Adrenal gland (tissue), 5 donors: ENCODE data around the gene INPP4B.

Experiments
- POLR2A ChIP-seq, 2 donors: fragments of 450-650 bp; IDR thresholded peaks; one replicate each; pipeline ENCODE4 v1.6.1; 2017; ENCODE audit warnings: antibody characterized with exemption in 2 of 2, mild to moderate bottlenecking in 2 of 2, moderate library complexity in 1 of 2
- TF ChIP-seq, protein P1 (sequence below), 6 experiments: fragments of 450-650 bp in 4 of 6; fragments of 200-600 bp in 2 of 6; sonication (generic) in 1 of 6; IDR thresholded peaks; 1 replicate in 5 of 6; 2 replicates in 1 of 6; pipeline versions ENCODE4 v1.5.1 to v1.8.0; 2016 to 2021; ENCODE audit warnings: antibody characterized with exemption in 6 of 6, mild to moderate bottlenecking in 2 of 6, moderate library complexity in 1 of 6
- donor health status: DM: no; HTN: no; CAD: no.

DNA sequence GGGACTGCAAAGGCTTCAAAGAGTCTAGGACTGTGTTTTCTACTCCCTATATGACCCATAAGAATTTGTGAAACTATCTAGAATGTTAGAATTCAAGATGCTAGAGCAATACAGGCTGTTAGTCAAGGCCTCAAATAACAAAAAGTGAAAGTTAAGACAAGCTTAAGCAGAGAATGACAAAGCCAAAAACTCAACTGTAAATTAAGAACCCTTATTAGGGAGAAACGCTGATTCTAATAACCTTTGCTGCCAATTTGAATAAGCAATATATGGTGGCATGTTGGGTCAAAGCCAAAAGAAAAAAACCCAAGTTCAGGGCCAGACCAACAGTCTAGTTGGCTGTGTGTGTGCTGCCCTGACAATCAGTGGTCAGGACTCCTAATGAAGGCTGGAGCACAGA is 160.0 kb downstream of the INPP4B start:
- TF ChIP-seq, protein P1, sequence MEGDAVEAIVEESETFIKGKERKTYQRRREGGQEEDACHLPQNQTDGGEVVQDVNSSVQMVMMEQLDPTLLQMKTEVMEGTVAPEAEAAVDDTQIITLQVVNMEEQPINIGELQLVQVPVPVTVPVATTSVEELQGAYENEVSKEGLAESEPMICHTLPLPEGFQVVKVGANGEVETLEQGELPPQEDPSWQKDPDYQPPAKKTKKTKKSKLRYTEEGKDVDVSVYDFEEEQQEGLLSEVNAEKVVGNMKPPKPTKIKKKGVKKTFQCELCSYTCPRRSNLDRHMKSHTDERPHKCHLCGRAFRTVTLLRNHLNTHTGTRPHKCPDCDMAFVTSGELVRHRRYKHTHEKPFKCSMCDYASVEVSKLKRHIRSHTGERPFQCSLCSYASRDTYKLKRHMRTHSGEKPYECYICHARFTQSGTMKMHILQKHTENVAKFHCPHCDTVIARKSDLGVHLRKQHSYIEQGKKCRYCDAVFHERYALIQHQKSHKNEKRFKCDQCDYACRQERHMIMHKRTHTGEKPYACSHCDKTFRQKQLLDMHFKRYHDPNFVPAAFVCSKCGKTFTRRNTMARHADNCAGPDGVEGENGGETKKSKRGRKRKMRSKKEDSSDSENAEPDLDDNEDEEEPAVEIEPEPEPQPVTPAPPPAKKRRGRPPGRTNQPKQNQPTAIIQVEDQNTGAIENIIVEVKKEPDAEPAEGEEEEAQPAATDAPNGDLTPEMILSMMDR (IDR thresholded peaks at IDR 0.05): no peak
- TF ChIP-seq POLR2A (IDR thresholded peaks at IDR 0.05): no peak
